VCaP (cell line): Measurements from ENCODE around the gene SNAPC3.
"Not testable (repeated sequence)": the region's sequence is repeated elsewhere in the genome, so short reads cannot be mapped to it uniquely, and the experiment has no call there.

ENCODE experiments used
- H3K27ac ChIP-seq: fragments of 450-650 bp; 2 replicates; pipeline ENCODE4 v1.5.1; 2017
- TF ChIP-seq, protein P1 (sequence below): fragments of 450-650 bp; conservative IDR thresholded peaks from 2 replicates; pipeline ENCODE4 v1.5.1; 2017; ENCODE audit warnings: mild to moderate bottlenecking, moderate library complexity

The SNAPC3 gene

DNA sequence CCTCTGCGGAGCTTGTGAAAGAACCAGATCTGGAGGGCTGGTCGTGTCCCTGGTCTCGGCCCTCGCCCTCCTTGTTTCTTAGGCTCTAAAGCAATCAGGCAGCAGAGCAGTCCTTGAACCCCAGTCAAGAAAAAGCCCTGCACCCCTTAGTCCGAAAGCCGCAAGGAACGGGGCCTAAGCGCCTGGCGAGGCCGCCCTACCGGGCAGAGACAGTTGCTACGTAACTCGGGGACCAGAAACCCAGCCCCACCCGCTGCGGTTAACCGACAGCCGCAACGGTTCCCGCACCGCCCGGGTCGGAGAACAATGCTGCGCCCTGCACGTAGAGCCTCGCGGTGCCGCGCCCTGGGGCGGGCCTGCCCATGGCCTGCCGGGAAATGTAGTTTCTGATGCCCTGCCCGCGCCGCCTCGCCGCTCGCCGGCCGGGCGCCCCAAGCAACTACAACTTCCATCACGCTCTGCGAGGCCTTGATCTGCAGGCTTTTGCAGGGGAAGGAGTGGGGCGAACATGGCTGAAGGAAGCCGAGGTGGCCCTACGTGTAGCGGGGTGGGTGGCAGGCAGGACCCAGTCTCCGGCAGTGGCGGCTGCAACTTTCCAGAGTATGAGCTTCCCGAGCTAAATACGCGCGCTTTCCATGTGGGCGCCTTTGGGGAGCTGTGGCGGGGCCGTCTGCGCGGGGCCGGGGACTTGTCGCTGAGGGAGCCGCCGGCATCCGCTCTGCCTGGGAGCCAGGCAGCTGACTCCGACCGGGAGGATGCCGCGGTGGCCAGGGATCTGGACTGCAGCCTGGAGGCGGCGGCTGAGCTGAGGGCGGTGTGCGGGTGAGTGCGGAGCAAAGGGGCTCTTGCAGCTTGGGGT is at the start of gene SNAPC3:
SNAPC3 (plus strand) TSS at position 505 of the 859 bp plus-strand sequence; CDS start at position 509, 4 bp downstream.
- TF ChIP-seq, protein P1, sequence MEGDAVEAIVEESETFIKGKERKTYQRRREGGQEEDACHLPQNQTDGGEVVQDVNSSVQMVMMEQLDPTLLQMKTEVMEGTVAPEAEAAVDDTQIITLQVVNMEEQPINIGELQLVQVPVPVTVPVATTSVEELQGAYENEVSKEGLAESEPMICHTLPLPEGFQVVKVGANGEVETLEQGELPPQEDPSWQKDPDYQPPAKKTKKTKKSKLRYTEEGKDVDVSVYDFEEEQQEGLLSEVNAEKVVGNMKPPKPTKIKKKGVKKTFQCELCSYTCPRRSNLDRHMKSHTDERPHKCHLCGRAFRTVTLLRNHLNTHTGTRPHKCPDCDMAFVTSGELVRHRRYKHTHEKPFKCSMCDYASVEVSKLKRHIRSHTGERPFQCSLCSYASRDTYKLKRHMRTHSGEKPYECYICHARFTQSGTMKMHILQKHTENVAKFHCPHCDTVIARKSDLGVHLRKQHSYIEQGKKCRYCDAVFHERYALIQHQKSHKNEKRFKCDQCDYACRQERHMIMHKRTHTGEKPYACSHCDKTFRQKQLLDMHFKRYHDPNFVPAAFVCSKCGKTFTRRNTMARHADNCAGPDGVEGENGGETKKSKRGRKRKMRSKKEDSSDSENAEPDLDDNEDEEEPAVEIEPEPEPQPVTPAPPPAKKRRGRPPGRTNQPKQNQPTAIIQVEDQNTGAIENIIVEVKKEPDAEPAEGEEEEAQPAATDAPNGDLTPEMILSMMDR, result 0 out of 2 replicates have a peak, but pooled peaks have one; percentile 5
- peak within 1 kb of the TSS; percentile 91 for H3K27ac ChIP-seq

DNA sequence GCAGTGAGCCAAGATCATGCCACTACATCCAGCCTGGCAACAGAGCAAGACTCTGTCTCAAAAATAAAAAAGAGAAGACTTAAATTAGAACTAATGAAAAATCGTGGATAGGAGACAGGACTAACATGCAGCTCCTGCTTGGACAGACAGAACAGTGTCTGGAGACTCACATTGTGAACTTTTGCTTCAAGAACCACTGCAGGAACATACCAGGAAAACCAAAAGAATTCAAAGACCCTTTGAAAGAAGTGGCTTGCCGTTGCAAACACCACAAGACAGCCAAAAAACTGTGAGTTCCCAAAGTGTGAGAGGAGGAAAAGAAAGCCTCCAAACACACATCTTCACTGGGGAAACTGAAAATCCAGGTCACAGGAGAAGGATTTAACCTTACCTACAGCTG is 48.8 kb upstream of the SNAPC3 start:
- TF ChIP-seq, protein P1, result no peak
- H3K27ac ChIP-seq, result no peak overlapping the region

DNA sequence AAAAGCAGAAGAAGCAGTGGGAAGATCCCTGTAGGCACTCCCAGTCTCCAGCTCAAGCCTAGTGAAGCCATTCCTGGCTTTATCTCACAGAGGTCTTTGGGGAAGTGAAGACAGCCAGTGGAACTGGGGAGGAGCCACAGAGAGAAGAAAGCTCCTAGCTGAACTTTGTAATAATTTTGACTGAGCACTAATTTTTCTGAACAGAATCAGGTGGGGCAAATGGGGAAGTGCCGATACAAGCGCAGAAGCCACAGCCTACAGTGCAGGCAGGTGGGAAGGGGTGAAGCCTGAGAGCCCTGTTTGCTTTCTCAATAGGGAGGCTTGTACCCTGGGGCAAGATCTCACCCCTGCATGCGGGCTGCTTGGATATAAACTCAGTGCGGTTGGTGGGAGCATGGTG is 48.4 kb upstream of the SNAPC3 start:
- H3K27ac ChIP-seq, result no peak overlapping the region
- TF ChIP-seq, protein P1, result no peak

DNA sequence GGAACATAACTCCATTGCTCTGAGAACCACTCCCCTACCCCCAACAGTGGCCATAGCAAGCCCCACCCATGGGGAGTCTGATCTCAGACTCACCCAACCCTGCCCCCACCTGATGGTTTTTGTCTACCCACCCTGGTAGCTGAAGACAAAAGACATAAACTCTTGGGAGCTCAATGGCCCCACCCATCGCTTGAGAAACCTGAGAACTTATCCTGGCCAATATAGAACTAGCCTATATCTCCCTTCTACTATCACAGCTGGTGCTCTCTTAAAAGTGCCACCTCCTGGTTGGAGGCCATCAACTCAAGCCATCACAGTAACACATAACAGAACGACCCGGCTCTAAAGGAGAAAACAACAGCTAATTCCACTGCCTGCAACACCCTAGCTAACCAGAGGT is 47.9 kb upstream of the SNAPC3 start:
- TF ChIP-seq, protein P1, result no peak

DNA sequence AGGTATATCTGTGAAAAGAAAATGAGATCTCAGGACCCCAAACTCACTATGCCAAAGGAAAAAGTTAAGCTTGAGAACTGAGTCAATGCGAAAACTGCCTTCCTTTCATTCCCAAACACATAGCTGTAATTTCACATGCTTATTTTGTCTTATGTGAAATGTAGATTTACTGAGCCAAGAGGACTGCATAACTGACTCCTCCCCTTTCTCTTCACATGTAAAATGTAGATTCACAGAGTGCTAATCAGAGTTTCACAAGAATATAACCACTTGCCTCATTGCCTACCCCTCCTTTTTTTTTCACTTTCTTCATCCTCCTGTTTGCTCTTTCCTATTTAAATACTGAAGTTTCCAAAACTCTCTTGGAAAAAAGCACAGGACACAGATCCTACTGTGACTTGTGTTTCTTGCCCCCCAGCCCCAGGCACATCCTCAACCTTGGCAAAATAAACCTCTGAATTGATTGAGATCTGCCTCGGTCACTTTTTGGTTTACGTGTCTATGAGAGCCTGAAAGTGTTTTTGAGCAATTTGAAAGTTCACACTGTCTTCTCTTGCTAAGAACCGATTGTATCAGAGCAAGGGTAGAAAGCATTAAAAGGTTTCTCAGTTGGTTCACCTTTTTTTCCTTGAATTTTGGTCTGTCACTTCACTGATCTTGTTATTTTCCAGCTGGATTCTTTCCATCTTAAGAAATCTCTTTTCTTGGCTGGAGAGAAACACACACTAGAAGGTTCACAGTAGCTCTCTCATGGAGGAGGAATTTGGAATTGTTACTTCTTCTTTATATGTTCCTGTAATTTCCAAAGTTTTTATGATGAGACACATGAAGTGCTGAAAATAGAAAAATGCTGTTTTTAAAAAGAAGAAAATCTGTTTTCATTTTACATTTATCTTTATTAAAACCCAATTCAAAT is 44.8 kb upstream of the SNAPC3 start:
- TF ChIP-seq, protein P1, result no peak
- H3K27ac ChIP-seq, result no peak overlapping the region

More for the DNA sequence above, 47.9 kb upstream of the SNAPC3 start:
- H3K27ac ChIP-seq, result no peak overlapping the region

DNA sequence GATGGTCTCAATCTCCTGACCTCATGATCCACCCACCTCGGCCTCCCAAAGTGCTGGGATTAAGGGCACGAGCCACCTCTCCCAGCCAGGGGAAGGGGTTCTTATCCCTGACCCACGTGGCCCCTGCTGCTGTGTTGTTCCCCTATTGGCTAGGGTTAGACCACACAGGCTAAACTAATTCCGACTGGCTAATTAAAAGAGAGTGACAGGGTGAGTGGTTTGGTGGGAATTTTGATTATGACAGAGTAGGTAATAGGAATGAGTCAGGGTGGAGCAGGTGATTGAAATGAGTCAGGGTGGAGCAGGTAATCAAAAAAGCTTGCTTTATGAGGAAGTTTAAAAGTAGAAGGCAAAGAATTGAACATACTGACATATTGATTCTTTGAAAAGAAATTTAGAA is 43.4 kb upstream of the SNAPC3 start:
- H3K27ac ChIP-seq, result not testable (repeated sequence)

DNA sequence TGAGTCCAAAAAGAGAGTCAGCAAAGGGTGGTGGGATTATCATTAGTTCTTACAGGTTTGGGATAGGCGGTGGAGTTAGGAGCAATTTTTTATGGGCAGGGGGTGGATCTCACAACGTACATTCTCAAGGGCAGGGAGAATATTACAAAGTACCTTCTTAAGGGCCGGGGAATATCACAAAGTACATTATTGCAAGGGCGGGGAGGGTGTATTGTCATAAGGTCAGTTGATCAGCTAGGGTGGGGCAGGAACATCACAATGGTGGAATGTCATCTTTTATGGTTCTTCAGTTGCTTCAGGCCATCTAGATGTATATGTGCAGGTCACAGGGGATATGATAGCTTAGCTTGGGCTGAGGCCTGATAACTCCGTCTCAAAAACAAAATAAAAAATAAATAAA is 42.8 kb upstream of the SNAPC3 start:
- not testable (repeated sequence) for H3K27ac ChIP-seq

DNA sequence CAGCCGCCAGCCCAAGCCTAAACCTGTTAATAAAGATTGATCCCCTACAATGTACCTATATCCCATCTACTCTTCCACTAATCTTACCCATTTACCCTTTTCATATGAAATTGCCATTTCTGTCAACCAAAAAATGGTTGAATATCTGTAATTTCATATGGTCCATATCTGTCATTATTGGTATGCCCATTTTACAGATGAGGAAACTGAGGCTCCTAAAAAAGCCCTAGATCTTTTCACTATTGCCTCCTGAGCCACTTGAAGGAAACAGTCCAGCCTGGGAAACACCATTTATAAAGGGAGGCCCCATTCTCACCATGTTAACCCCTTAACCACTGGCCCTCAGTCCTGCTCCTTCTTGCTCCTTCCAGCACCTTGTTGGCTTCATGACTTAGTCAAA is 41.2 kb upstream of the SNAPC3 start:
- H3K27ac ChIP-seq, result no peak overlapping the region
- TF ChIP-seq, protein P1, result no peak
